ENCODE measurements around the gene DHFR.

Gene DHFR

GRCh38 chr5:80654391-80655230 is at the start of gene DHFR, which contains the start of gene MSH3:
Gene DHFR, minus strand, starts transcription at chr5:80654983. Its CDS starts 494 bp downstream, at chr5:80654489.
Gene MSH3, plus strand, starts transcription at chr5:80654652. Its CDS starts 76 bp downstream, at chr5:80654728.
- DNase-seq: peak; percentile 95
- in situ Hi-C loops (cut with MboI; ENCODE audit: low pct_unique_long_range_greater_than_20kb, low sequenced_read_pairs): no loop called here

- no peak for DNase-seq
- in situ Hi-C loops (cut with MboI; ENCODE audit: low pct_unique_long_range_greater_than_20kb, low sequenced_read_pairs): loop anchor here (25.0 kb wide), 1 partner anchor 483 kb away; no protein-coding TSS in a partner anchor
These were observed 49.4 kb upstream of the DHFR start for GRCh38 chr5:80704221-80704620.

- no peak for DNase-seq
- in situ Hi-C loops (cut with MboI; ENCODE audit: low pct_unique_long_range_greater_than_20kb, low sequenced_read_pairs): loop anchor here (25.0 kb wide), 1 partner anchor 484 kb away; no protein-coding TSS in a partner anchor
These were observed 49.0 kb upstream of the DHFR start for GRCh38 chr5:80703747-80704146.

- no peak for DNase-seq
- in situ Hi-C loops (cut with MboI; ENCODE audit: low pct_unique_long_range_greater_than_20kb, low sequenced_read_pairs): loop anchor here (25.0 kb wide), 1 partner anchor 484 kb away; no protein-coding TSS in a partner anchor
These were observed 48.5 kb upstream of the DHFR start for GRCh38 chr5:80703291-80703690.

GRCh38 chr5:80701597-80701996 is 46.8 kb upstream of the DHFR start:
- no peak for DNase-seq
- in situ Hi-C loops (cut with MboI; ENCODE audit: low pct_unique_long_range_greater_than_20kb, low sequenced_read_pairs): loop anchor here (25.0 kb wide), 1 partner anchor 486 kb away; no protein-coding TSS in a partner anchor

- no peak for DNase-seq
- in situ Hi-C loops (cut with MboI; ENCODE audit: low pct_unique_long_range_greater_than_20kb, low sequenced_read_pairs): no loop called here
These were observed 43.6 kb upstream of the DHFR start for GRCh38 chr5:80698369-80698768.

- in situ Hi-C loops (cut with MboI; ENCODE audit: low pct_unique_long_range_greater_than_20kb, low sequenced_read_pairs): no loop called here
- no peak for DNase-seq
These were observed 42.3 kb upstream of the DHFR start for GRCh38 chr5:80697100-80697499.

GRCh38 chr5:80696450-80696849 is 41.7 kb upstream of the DHFR start:
- in situ Hi-C loops (cut with MboI; ENCODE audit: low pct_unique_long_range_greater_than_20kb, low sequenced_read_pairs): no loop called here
- no peak for DNase-seq

- in situ Hi-C loops (cut with MboI; ENCODE audit: low pct_unique_long_range_greater_than_20kb, low sequenced_read_pairs): no loop called here
- no peak for DNase-seq
These were observed 40.9 kb upstream of the DHFR start for GRCh38 chr5:80695666-80696065.

- DNase-seq: no peak
- in situ Hi-C loops (cut with MboI; ENCODE audit: low pct_unique_long_range_greater_than_20kb, low sequenced_read_pairs): no loop called here
These were observed 34.8 kb upstream of the DHFR start for GRCh38 chr5:80689627-80690026.

- in situ Hi-C loops (cut with MboI; ENCODE audit: low pct_unique_long_range_greater_than_20kb, low sequenced_read_pairs): no loop called here
- DNase-seq: no peak
These were observed 34.1 kb upstream of the DHFR start for GRCh38 chr5:80688648-80689420.

GRCh38 chr5:80686757-80687156 is 32.0 kb upstream of the DHFR start:
- in situ Hi-C loops (cut with MboI; ENCODE audit: low pct_unique_long_range_greater_than_20kb, low sequenced_read_pairs): no loop called here
- DNase-seq: peak; percentile 27

GRCh38 chr5:80676706-80677105 is 21.9 kb upstream of the DHFR start:
- no peak for DNase-seq
- in situ Hi-C loops (cut with MboI; ENCODE audit: low pct_unique_long_range_greater_than_20kb, low sequenced_read_pairs): no loop called here

- in situ Hi-C loops (cut with MboI; ENCODE audit: low pct_unique_long_range_greater_than_20kb, low sequenced_read_pairs): no loop called here
These were observed 17.5 kb upstream of the DHFR start for GRCh38 chr5:80672140-80672736.

GRCh38 chr5:80668016-80668969 is 13.5 kb upstream of the DHFR start:
- DNase-seq: no peak
- in situ Hi-C loops (cut with MboI; ENCODE audit: low pct_unique_long_range_greater_than_20kb, low sequenced_read_pairs): no loop called here

More at GRCh38 chr5:80672140-80672736, 17.5 kb upstream of the DHFR start:
- DNase-seq: peak; percentile 63

GRCh38 chr5:80667384-80667783 is 12.6 kb upstream of the DHFR start:
- DNase-seq: no peak
- in situ Hi-C loops (cut with MboI; ENCODE audit: low pct_unique_long_range_greater_than_20kb, low sequenced_read_pairs): no loop called here

GRCh38 chr5:80665057-80665456 is 10.3 kb upstream of the DHFR start:
- DNase-seq: no peak
- in situ Hi-C loops (cut with MboI; ENCODE audit: low pct_unique_long_range_greater_than_20kb, low sequenced_read_pairs): no loop called here

GRCh38 chr5:80662108-80662507 is 7.3 kb upstream of the DHFR start:
- no peak for DNase-seq
- in situ Hi-C loops (cut with MboI; ENCODE audit: low pct_unique_long_range_greater_than_20kb, low sequenced_read_pairs): no loop called here
